G401 (cell line): ENCODE data around the gene DTX3L. TPM values are rescaled to one million over a fixed set of nuclear protein-coding genes. Genes with fewer than 3 reads are reported as not detected.
"Not testable (repeated sequence)": the region's sequence is repeated elsewhere in the genome, so short reads cannot be mapped to it uniquely, and the experiment has no call there.

Experiments
- DNase-seq: peaks from one replicate; pipeline ENCODE4 v3.0.0-alpha.2; 2015; ENCODE audit warnings: low spot score
- in situ Hi-C: cut with HindIII; loops from 2 replicates; pipeline ENCODE4 v1.10.0; 2016; ENCODE audit warnings: low sequenced_read_pairs, mixed read lengths
- total RNA-seq: library from RNA; depleted of rRNA; stranded (reverse); fragments of >200 nt; shearing (Covaris generic); gene quantifications from 2 replicates; pipeline ENCODE4 v1.2.3, GENCODE V29; 2014

Gene DTX3L
- total RNA-seq, 1 experiment from 2014 or later: 5.3 TPM

DNA sequence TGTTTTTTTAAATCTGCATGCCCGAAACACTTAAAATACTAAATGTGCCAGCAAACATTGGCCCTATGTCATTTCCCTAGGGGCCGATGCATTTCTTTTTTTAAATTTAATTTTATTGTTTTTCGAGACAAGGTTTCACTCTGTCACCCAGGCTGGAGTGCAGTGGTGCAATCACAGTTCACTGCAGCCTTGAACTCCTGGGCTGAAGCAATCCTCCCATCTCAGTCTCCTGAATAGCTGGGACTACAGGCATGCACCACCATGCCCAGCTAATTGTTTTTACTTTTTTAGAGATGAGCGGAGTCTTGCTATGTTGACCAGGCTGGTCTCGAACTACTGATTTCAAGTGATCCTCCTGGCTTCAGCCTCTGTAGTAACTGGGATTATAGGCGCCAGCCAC, 5.5 kb upstream of the DTX3L start:
- no peak for DNase-seq
- in situ Hi-C loops: no loop called here

DNA sequence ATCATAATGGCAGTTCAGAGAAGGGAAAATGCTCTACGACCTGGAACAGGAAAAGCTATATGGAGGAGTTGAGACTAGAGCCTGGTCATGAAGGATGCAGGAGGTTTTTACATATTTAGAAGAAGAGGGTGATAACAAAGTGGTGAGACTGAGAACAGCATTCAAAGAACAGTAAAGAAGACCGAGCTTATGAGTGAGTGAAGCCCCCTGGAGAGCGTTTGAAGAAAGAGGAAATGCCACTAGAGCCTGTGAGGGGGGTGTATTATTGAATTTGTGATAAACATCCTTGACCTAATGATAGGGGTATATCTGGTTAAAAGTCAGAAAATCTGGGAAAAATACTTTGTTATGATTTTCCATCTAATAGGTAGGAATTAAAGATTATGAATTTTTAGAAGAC, 4.2 kb upstream of the DTX3L start:
- DNase-seq: no peak
- in situ Hi-C loops: no loop called here

DNA sequence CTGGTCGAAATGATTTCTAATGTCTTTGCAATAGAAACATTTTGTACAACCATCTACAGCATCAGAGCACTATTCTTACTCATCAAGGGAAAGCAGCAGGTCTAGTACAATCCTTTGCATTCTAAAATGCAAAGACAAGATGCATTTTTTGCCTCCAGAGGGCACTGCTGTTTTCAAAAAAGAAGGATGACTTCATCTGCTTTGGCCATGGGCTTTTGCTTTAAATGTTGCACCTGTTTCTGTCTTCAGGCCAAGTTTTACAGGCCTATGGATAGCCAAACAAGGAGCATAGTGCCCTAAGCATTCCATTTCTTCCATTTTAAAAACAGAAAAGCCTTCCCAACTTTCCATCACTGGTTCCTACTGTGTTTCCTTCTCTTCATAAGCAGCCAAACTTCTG, 3.5 kb upstream of the DTX3L start:
- in situ Hi-C loops: no loop called here
- DNase-seq: peak; percentile 45

DNA sequence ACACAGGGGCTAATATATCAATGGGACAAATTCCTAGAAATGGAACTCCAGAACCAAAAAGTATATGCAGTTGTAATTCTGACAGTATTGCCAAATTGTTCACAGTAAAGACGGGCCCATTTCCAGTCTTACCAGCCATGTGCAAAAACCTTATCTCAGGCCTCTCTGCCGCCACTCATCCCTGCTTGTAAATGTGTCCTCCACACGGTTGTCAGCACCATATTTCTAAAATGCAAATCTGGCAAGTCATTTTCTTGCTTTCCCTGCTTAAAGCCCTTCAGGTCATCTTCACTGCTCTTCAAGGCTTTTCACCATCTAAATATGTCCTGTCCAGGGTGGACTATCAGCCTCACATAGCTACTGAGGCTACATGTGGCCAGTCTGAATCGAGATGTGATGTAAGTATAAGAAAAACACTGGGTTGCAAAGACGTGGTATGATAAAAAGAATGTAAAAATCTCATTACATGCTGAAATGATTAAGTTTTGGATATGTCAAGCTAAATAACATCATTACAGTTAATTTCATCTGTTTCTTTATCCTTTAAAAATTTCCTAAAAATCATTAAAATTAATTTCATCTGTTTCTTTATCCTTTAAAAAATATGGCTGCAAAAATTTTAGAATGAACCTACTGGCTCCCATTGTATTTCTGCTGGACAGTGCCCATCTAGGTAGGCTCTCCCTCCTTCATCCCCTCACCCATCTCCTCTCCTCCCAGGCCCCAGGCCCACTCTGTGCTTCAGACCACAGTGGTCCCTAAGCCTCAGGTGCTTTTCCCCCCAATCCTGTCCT, 1.0 kb upstream of the DTX3L start:
- in situ Hi-C loops: no loop called here
- no peak for DNase-seq

DNA sequence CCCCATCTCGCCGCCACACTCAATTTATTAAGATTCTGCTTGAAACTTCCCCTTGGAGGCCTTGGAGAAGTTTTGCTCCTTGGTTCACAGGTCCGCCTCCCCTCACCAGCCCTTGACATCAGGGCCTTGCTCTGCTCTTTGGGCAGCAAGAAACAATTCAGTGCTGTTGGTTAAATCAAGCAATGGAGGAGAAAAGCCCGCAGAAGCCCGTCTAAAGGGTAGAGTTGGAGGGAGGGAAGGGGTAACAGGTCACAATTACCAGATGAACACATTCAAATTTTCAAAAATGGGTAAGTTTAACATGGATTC, 467 bp upstream of the DTX3L start:
- DNase-seq: no peak

DNA sequence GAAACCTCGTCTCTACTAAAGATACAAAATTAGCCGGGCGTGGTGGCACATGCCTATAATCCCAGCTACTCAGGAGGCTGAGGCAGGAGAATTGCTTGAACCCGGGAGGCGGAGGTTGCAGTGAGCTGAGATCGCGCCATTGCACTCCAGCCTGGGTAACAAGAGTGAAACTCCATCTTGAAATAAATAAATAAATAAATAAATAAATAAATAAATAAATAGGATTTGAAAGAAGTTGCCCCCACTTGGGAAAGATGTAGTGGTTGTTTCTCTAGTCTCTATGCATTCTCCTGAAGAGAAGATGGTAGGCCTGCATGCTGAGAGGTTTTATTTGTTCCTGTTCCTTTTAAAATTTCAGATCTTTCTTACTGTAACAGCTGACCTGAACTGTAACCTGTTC, 4.0 kb downstream of the DTX3L start:
- in situ Hi-C loops, DNase-seq: not testable (repeated sequence)

More for the DNA sequence above, 467 bp upstream of the DTX3L start:
- in situ Hi-C loops: no loop called here

DNA sequence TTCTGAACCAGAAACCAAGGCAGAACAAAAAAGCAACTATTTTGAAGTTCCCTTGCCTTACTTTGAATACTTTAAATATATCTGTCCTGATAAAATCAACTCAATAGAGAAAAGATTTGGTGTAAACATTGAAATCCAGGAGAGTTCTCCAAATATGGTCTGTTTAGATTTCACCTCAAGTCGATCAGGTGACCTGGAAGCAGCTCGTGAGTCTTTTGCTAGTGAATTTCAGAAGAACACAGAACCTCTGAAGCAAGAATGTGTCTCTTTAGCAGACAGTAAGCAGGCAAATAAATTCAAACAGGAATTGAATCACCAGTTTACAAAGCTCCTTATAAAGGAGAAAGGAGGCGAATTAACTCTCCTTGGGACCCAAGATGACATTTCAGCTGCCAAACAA, 4.6 kb downstream of the DTX3L start:
- no peak for DNase-seq
- in situ Hi-C loops: no loop called here

DNA sequence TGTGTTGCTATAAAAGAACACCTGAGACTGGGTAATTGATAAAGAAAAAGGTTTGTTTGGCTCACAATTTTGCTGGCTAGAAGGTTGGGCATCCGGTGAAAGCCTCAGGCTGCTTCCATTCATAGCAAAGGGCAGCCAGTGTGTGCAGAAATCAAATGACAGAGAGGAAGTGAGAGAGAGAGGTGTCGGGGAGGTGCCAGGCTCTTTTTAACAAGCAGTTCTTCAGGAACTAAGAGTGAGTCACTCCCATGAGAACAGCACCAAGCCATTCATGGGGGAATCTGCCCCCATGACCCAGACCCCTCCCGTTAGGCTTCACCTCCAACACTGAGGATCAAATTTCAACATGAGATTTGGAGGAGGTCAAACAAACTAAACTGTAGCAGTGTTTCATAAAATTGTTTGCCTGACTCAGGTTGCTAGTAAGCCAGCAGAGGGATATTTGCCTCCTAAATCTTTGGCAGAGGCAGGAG, 8.8 kb downstream of the DTX3L start:
- in situ Hi-C loops: no loop called here
- no peak for DNase-seq

DNA sequence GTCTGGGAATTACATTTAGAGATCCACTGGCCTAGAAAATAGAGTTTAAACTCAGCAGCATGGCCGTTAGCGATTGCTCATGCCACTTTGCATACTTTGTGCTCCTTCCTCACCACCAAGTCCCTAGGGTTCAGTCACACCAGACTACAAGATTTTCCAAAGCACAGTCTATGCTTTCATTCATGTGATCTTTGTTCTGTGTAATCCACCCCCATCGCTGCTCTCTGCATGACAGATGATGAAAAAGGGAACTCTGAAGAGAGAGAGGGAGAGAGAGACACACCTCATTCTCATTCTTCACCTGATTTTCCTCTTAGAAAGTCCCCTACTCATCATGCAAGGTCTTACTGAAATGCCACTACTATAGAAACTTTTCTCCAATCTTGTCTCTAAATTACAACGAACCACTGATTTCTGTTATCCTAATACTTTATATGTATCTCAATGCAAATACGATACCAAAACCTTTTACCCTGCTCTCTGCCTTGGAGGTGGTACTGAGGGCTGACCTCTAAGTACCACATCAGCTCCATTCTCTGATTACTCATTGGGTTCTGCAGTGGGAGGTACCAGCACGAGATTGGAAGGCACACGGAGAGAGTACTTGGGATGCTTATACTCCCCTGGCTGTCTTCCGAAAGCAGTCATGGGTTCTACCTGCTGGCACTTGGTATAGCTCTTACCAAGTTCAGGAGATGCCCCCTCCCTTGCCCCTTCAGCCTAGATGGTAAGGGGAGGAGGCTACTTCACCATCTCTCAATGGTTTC, 12.2 kb downstream of the DTX3L start:
- in situ Hi-C loops: no loop called here

DNA sequence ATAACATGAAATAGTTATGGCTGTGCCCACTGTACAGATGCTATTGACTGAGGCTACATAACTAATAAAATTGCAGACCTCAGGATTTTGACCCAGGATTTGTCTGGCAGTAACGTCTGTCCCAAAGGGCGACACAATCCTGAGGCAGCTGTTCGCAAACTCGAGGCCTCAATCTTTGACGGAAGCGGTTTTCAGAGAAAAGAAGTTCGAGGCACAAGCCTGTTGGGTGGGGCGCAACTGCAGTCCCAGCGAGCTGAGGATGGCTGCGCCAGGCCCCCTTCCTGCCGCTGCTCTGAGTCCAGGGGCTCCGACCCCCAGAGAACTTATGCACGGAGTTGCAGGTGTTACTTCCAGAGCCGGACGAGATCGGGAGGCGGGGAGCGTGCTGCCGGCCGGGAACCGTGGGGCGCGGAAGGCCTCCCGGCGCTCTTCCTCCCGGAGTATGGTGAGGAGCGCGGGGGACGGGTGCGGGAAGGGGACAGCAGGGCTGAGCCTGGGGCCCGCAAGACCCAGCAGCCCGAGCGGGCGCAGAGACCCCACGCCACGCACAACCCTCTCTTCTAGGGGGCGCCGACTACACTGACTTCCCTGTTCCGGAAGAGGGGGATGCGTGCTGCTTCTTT, 13.4 kb downstream of the DTX3L start, which contains the start of gene PARP15:
PARP15 (plus strand) TSS at position 242 of the 623 bp plus-strand sequence; CDS start at position 260, 18 bp downstream.
- in situ Hi-C loops: no loop called here
- no peak for DNase-seq

More for the DNA sequence above, 12.2 kb downstream of the DTX3L start:
- no peak for DNase-seq

DNA sequence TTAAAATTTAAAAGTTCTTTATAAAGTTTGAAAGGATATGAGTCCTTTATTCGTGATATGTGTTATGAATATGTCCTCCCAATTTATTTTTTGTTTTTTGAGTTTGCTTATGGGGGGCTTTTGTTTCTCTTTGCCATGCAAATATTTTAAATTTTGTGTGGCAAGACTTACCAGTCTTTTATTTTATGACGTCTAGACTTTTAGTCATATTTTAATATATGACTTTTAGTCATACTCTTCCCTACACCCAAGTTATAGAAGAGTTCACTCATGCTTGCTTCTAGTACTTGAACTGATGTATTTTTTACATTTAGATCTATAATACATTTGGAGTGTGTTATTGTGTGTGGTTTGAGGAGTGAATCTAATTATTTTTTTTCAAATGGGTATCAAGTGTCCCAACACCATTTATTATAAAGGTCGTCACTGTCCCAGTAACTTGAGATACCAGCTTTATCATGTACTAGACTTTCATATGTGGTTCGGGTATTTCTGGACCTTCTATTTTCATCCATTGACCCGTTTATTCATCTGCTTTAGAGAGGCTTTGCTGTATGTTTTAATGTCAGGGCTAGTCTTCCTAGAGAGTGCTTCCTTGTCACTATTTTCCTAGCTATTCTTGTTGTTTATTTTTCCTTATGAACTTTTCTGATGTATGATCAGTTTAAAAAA, 14.1 kb downstream of the DTX3L start:
- in situ Hi-C loops: no loop called here

DNA sequence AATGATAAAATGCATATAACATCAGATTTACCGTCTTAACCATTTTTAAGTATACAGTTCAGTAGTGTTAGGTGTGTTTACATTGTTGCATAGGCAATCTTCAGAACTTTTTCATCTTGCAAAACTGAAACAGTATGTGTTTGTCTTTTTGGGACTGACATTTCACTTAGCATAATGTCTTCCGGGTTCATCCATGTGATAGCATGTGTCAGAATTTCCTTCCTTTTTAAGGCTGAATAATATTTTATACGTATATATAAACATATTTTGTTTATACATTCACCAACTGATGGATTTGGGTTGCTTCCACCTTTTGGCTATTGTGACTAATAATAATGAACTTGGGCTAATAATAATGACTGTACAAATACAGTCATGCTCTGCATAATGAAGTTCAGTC, 16.3 kb downstream of the DTX3L start:
- no peak for DNase-seq
- in situ Hi-C loops: no loop called here

More for the DNA sequence above, 14.1 kb downstream of the DTX3L start:
- DNase-seq: no peak

DNA sequence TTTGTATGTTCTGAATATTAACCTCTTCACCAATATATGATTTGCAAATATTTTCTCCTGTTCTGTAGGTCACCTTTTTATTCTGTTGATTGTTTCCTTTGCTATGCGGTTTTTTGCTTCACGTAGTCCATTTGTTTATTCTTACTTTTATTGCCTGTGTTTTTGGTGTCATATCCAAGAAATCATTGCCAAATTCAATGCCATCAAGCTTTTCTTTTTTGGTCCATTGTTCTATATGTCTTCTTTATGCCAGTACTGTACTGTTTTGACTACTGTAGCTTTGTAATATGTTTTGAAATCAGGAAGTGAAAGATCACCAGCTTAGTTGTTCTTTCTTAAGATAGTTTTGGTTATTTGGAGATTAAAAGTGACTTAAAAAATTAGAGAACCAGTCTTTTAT, 17.5 kb downstream of the DTX3L start:
- in situ Hi-C loops: no loop called here
- no peak for DNase-seq

DNA sequence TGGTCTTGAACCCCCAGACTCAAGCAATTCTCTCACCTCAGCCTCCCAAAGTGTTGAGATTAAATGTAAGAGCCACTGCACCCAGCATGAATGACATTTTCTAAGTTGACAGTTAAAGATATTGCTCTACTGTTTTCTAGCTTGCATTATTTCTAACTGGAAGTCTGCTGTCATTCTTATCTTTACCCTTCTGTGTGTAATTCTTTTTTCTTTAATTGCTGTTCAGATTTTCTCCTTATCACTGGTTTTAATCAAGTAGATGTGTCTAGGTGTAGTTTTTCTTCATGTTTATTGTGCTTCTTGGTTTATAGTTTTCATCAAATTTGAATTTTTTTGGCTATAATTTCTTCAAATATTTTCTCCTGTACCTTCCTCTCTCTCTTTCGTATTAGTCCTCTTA, 18.3 kb downstream of the DTX3L start:
- no peak for DNase-seq
- in situ Hi-C loops: no loop called here

DNA sequence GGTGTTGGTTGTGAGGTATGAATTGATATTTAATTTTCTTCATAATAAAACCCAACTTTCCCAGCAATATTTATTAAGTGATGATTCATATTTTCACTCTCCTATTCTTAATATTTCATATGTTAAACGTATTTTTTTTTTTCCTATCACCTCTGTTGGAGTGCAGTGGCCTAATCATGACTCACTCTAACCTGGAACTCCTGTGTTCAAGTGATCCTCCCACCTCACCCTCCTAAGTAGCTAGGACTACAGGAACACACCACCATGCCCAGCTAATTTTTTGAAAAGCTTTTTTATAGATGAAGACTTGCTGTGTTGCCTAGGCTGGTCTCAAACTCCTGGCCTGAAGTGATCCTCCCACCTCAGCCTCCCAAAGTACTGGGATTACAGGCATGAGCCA, 22.0 kb downstream of the DTX3L start:
- in situ Hi-C loops: no loop called here
- no peak for DNase-seq

DNA sequence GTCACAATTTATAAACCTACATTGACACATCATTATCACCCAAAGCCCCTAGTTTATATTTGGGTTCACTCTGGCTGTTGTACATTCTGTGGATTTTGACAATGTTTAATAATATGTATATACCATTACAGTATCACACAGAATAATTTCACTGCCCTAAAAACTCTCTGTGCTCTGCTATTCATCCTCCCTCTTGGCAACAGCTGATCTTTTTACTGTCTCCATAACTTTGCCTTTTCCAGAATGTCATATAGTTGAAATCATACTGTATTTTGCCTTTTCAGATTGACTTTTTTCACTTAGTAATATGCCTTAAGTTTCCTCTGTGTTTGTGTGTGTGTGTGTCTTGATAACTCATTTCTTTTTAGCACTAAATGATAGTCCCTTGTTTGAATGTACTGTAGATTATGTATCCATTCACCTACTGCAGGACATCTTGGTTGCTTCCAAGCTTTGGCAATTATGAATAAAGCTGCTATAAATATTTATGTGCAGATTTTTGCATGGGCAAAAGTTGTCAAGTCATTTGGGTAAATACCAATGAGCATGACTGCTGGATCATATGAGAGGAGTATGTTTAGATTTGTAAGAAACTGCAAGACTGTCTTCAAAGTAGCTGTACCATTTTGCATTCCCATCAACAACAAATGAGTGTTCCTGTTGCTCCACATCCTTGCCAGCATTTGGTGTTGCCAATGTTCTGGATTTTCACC, 22.8 kb downstream of the DTX3L start:
- no peak for DNase-seq
- in situ Hi-C loops: no loop called here

DNA sequence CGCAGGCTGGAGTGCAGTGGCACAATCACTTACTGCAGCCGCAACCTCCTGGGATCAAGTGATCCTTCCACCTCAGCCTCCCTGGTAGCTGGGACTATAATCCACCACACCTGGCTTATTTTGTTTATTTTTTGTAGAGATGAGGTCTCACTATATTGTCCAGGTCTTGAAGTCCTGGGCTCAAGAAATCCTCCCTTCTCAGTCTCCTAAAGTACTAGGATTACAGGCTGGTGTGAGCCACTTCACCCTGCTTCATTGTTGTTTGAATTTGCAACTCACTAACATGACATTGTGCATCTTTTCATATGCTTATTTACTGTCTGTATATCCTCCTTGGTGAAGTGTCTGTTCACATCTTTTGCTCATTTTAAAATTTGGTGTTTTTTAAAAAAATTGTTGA, 23.4 kb downstream of the DTX3L start:
- in situ Hi-C loops: no loop called here

DNA sequence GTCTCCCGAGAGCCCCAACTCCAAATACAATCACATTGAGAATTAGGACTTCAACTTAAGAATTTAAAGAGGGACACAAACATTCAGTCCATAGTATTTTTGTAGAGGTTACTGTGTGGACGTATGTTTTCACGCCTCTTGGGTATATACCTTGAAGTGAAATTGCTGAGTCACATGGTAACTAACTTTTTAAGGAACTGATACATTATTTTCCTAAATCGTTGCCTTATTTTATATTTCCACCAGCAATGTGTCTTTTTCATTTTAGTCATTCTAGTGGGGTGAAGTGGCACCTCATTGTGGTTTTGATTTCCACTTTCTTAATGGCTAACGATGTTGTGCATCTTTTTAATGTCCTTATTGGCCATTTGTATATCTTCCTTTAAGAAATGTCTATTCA, 25.2 kb downstream of the DTX3L start:
- in situ Hi-C loops: no loop called here
- DNase-seq: no peak

More for the DNA sequence above, 23.4 kb downstream of the DTX3L start:
- DNase-seq: no peak

DNA sequence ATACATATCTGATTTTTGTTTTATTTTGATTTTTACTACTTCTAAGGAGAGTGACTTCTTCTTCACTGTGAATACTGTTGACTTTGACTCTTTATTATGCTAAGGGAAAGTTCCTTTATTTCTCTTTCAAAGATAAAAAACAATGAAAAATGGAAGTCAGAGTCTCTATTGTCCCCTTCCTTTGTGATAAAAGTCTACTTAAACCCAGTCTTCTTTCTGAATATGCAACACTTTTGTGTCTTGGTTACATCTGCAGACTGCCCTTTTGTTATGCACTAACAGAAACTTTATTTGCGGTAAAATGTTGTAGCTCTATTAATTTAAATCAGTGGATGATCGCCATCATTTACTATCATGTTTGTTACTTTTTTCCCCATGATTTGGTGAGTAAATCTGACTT, 26.5 kb downstream of the DTX3L start:
- in situ Hi-C loops: no loop called here

More for the DNA sequence above, 26.5 kb downstream of the DTX3L start:
- no peak for DNase-seq
